Measurements from ENCODE around the gene CAMSAP1. TPM values are rescaled to one million over a fixed set of nuclear protein-coding genes. Genes with fewer than 3 reads are reported as not detected.

Gene CAMSAP1
- total RNA-seq, 1 donor from 2014 or later, result 20.0 TPM

DNA sequence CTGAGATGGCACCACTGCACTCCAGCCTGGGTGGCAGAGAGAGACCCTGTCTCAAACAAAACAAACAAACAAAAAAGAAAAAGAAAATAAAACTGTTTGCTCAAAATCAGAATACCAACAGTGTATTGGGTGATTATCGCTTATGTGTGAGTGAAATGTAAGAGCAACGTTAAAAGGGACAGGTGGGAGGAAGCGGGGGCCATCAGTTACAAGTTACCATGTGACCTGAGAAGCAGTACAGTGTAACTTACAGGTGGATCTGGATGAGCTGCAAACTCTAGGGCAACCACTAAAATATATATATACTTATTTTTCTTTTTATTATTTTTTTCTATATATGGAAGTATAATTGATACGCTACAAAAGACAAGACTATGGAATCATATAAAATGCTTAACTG lies 112.0 kb downstream of the CAMSAP1 start:
- no peak overlapping the region for H3K4me3 ChIP-seq
- TF ChIP-seq, protein P1, sequence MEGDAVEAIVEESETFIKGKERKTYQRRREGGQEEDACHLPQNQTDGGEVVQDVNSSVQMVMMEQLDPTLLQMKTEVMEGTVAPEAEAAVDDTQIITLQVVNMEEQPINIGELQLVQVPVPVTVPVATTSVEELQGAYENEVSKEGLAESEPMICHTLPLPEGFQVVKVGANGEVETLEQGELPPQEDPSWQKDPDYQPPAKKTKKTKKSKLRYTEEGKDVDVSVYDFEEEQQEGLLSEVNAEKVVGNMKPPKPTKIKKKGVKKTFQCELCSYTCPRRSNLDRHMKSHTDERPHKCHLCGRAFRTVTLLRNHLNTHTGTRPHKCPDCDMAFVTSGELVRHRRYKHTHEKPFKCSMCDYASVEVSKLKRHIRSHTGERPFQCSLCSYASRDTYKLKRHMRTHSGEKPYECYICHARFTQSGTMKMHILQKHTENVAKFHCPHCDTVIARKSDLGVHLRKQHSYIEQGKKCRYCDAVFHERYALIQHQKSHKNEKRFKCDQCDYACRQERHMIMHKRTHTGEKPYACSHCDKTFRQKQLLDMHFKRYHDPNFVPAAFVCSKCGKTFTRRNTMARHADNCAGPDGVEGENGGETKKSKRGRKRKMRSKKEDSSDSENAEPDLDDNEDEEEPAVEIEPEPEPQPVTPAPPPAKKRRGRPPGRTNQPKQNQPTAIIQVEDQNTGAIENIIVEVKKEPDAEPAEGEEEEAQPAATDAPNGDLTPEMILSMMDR (IDR thresholded peaks at IDR 0.05; ENCODE audit: borderline replicate concordance), result no peak
- no peak for DNase-seq
- no peak overlapping the region for H3K27ac ChIP-seq (replicated peaks)
- H3K36me3 ChIP-seq, result no peaks in the 10 kb centered on the region
- no peaks in the 10 kb centered on the region for H3K9me3 ChIP-seq (replicated peaks)
- peaks cover 43% of the 10 kb centered on the region for H3K27me3 ChIP-seq (ENCODE audit: low read depth)
- H3K4me1 ChIP-seq, result peaks cover 19% of the 10 kb centered on the region
- intact Hi-C loops (cut with micrococcal nuclease), result no loop called here

DNA sequence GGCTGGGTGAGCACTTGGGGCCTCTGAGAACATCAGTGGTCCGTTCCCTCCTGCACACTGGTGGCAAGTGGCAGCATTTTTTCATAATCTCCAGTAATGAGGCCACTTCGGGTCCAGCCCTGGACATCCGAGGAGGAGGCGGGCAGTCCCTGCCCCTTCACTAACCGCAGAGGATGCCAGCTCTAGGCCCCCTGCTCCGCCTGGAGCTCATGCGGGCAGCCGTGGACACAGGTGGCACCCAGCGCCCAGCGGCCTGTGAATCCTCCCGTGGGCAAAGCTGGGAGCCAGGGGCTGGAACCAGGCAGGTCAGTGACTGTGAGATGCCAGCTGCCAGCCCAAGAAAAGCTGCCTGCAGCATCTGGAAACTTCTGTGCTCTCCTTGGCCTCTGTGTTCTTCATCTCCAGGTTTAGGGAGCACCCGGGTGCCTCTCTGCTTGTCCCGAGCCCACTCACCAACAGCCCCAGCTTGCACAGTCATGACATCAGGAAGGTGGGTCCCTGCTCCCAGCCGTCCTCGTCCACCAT lies 112.9 kb downstream of the CAMSAP1 start:
- TF ChIP-seq, protein P1 (IDR thresholded peaks at IDR 0.05; ENCODE audit: borderline replicate concordance), result no peak
- Histone ChIP-seq H3K27me3 (ENCODE audit: low read depth) (peaks cover 53% of the 10 kb centered on the region), H3K4me3 (no peak overlapping the region), H3K36me3 (no peaks in the 10 kb centered on the region), H3K9me3 (replicated peaks) (no peaks in the 10 kb centered on the region), H3K27ac (replicated peaks) (no peak overlapping the region), H3K4me1 (peaks cover 19% of the 10 kb centered on the region)
- intact Hi-C loops (cut with micrococcal nuclease), result no loop called here
- DNase-seq, result no peak

DNA sequence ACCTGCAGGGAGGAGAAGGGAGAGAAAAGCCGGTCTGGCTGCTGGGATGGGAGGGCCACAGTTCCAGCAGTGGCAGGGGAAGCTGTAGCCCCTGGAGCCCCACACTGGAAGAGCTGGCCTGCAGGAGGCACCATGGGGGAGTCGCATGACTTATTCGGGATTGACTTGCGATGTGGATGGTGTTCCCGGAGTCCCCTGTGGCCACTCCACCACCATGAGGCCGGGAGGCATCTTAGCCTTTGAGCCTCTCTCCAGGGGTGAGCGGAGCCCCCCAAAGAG lies 113.3 kb downstream of the CAMSAP1 start:
- H3K4me3 ChIP-seq, result no peak overlapping the region
- intact Hi-C loops (cut with micrococcal nuclease), result no loop called here
- no peaks in the 10 kb centered on the region for H3K36me3 ChIP-seq
- no peak overlapping the region for H3K27ac ChIP-seq (replicated peaks)
- peaks cover 19% of the 10 kb centered on the region for H3K4me1 ChIP-seq
- TF ChIP-seq, protein P1 (IDR thresholded peaks at IDR 0.05; ENCODE audit: borderline replicate concordance), result no peak
- H3K27me3 ChIP-seq (ENCODE audit: low read depth), result peaks cover 57% of the 10 kb centered on the region
- H3K9me3 ChIP-seq (replicated peaks), result no peaks in the 10 kb centered on the region
- no peak for DNase-seq

DNA sequence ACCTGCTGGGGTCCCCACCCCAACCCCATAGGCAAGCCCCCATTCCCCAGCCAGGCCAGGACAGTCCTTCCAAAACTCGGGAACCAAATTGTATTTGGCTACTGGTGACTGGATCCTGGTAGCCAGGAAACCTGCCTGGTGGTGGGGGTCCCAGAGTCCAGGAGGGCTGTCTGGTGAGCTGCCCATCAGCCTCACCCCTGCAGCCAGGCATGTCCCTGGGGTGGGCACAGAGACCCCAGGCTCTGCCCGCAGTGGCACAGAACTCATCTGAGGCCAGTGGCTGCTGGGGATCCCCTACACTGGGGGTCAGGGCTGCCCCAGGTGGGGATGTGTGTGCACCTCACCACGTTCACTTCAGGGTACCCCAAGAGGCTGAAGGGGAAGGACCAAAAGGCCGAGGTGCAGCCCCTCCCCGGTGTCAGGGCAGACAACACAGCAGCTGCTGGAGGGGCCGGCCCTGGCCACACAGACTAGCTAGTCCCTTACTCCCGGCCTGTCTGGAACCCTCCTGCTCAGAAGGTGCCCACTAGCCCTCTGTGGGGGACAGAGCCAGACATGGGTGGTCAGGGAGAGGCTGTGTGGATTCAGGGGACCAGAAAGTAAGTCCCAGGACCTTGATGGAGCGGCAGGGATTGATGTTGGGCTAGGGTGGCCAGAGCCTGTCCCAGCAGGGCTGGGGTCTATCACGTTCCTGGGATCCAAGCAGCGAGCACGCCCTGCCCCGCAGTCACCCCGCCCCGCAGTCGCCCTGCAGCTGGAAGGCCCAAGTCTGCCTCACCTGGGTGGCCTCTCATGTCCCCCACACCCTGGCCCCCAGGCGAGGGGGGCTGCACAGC lies 113.9 kb downstream of the CAMSAP1 start:
- no peaks in the 10 kb centered on the region for H3K9me3 ChIP-seq (replicated peaks)
- H3K4me1 ChIP-seq, result peaks cover 16% of the 10 kb centered on the region
- H3K4me3 ChIP-seq, result no peak overlapping the region
- DNase-seq, result no peak
- intact Hi-C loops (cut with micrococcal nuclease), result no loop called here
- H3K36me3 ChIP-seq, result no peaks in the 10 kb centered on the region
- TF ChIP-seq, protein P1 (IDR thresholded peaks at IDR 0.05; ENCODE audit: borderline replicate concordance), result no peak
- H3K27me3 ChIP-seq (ENCODE audit: low read depth), result peaks cover 63% of the 10 kb centered on the region
- no peak overlapping the region for H3K27ac ChIP-seq (replicated peaks)

DNA sequence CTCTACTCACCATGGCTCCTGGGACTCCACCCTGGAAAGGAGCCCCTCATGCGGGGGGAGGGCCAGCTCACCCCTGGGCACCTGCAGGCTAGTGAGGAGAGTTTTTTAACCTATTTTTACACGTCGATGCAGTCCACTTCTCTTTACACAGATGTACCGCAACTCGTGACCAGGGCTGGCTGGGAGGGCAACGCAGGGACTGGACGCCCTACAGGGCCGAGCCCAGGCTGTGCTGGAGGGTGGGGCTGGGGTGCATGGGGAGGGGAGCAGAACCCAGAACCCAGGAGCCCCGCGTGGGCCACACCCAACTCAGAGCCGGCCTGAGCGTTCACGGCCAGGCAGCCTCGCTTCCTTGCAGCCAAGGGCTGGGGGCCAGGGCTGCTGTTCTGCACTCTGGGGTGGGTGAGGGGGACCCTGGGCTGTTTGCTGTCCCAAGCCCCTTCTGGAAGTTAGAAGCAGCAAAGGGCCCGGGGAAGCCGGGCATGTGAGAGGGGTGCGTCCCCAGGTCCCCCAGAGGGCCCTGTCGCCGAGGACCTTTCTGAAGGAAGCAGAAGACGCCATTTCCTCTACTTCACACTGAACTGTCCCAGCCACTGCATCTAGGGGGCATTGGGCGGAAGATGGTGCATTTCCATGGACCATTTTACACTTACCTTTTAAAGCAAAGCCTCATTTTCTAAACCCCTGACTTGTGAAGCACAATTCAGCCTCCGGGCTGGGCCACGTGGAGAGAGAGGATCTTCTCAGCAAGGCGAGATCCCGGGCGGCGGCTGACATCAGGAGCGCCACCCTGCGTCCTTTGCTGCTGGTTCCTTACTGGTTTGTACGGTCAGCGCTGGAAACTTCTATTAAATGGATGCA lies 114.8 kb downstream of the CAMSAP1 start:
- H3K36me3 ChIP-seq, result no peaks in the 10 kb centered on the region
- TF ChIP-seq, protein P1 (IDR thresholded peaks at IDR 0.05; ENCODE audit: borderline replicate concordance), result no peak
- intact Hi-C loops (cut with micrococcal nuclease), result no loop called here

More for the DNA sequence above, 114.8 kb downstream of the CAMSAP1 start:
- H3K27me3 ChIP-seq (ENCODE audit: low read depth), result peaks cover 71% of the 10 kb centered on the region
- peaks cover 7% of the 10 kb centered on the region for H3K4me1 ChIP-seq
- H3K27ac ChIP-seq (replicated peaks), result no peak overlapping the region
- H3K4me3 ChIP-seq, result no peak overlapping the region
- H3K9me3 ChIP-seq (replicated peaks), result no peaks in the 10 kb centered on the region
- DNase-seq, result no peak
